ENCODE measurements around the gene ACOXL.
A peak's percentile ranks its signal among the peaks of the same experiment; 100 is the strongest.

ACOXL gene

GRCh38 chr2:111116011-111116746, 383.8 kb downstream of the ACOXL start:
- DNase-seq (ENCODE audit: low read depth), result no peak

- DNase-seq (ENCODE audit: low read depth), result peak; percentile 68
These were observed 384.6 kb downstream of the ACOXL start for GRCh38 chr2:111116843-111117597.

- DNase-seq (ENCODE audit: low read depth), result no peak
These were observed 385.5 kb downstream of the ACOXL start for GRCh38 chr2:111117598-111118480.

- DNase-seq (ENCODE audit: low read depth), result no peak
These were observed 386.2 kb downstream of the ACOXL start for GRCh38 chr2:111118481-111118980.

GRCh38 chr2:111118981-111119821, 386.8 kb downstream of the ACOXL start:
- DNase-seq (ENCODE audit: low read depth), result no peak

- DNase-seq (ENCODE audit: low read depth), result no peak
These were observed 387.5 kb downstream of the ACOXL start for GRCh38 chr2:111119822-111120252.

- DNase-seq (ENCODE audit: low read depth), result peak; percentile 90
These were observed 388.1 kb downstream of the ACOXL start, which contains the start of gene BCL2L11 for GRCh38 chr2:111120253-111121027. Gene BCL2L11, plus strand, starts transcription at chr2:111120914. Its CDS starts 2,832 bp downstream, at chr2:111123746.

- peak; percentile 69 for DNase-seq (ENCODE audit: low read depth)
These were observed 388.9 kb downstream of the ACOXL start for GRCh38 chr2:111121028-111121827.

- peak; percentile 81 for DNase-seq (ENCODE audit: low read depth)
These were observed 389.7 kb downstream of the ACOXL start for GRCh38 chr2:111121828-111122630.

- no peak for DNase-seq (ENCODE audit: low read depth)
These were observed 390.5 kb downstream of the ACOXL start for GRCh38 chr2:111122631-111123421.

- DNase-seq (ENCODE audit: low read depth), result no peak
These were observed 391.4 kb downstream of the ACOXL start for GRCh38 chr2:111123751-111124150.

- no peak for DNase-seq (ENCODE audit: low read depth)
These were observed 394.2 kb downstream of the ACOXL start for GRCh38 chr2:111126581-111126980.

- DNase-seq (ENCODE audit: low read depth), result no peak
These were observed 395.0 kb downstream of the ACOXL start for GRCh38 chr2:111127351-111127750.

GRCh38 chr2:111128096-111128495, 395.7 kb downstream of the ACOXL start:
- DNase-seq (ENCODE audit: low read depth), result no peak

GRCh38 chr2:111133603-111134002, 401.2 kb downstream of the ACOXL start:
- no peak for DNase-seq (ENCODE audit: low read depth)

GRCh38 chr2:111134055-111134454, 401.7 kb downstream of the ACOXL start:
- DNase-seq (ENCODE audit: low read depth), result no peak

- no peak for DNase-seq (ENCODE audit: low read depth)
These were observed 403.0 kb downstream of the ACOXL start for GRCh38 chr2:111135237-111135909.
